ENCODE data around the gene TOP2B. TPM values are rescaled to one million over a fixed set of nuclear protein-coding genes. Genes with fewer than 3 reads are reported as not detected.

TOP2B gene
- total and polyA plus RNA-seq, 2 donors (not counting 1 experiment from before 2014, with no cell fraction given): 56.2 to 71.2 TPM

DNA sequence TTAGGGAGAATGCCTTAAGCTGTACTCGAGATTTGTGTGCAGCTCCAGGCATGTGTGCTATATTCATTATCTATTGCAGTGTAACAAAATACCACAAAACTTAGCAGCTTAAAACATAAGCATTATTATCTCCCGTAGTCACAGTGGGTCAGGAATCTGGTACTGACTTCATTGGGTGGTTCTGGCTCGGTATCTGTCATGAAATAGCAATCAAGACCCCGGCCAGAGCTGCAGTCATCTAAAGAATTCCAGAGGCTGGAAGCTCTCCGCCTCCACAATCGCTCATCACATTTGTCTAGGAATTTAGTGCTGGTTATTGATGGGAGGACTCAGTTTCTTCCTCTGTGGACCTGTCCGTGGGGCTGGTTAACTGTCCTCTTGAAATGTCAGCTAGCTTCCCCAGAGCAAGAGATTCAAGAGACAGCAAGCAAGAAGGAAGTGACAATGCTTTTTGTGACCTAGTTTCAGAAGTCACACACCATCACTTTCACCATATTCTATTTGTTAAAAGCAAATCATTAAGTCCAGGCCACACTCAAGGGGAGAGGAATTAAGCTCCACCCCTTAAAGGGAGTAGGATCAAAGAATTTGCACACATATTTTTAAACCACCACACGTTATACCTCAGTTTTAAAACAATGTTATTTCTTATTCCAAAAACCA is 76.1 kb downstream of the TOP2B start:
- Histone ChIP-seq H3K4me2 (ENCODE audit: extremely low read depth, insufficient read depth, low read length) (no peak overlapping the region), H3K27me3 (ENCODE audit: control insufficient read depth, insufficient read depth, low read length) (no peaks in the 10 kb centered on the region), H4K20me1 (ENCODE audit: control insufficient read depth, extremely low read depth, insufficient read depth, low read length) (no peaks in the 10 kb centered on the region), H3K9ac (ENCODE audit: insufficient read depth, low read length) (no peak overlapping the region), H3K27ac (ENCODE audit: insufficient read depth, low read length) (no peak overlapping the region), H3K4me1 (ENCODE audit: control insufficient read depth, extremely low read depth, insufficient read depth, low read length) (peaks cover 8% of the 10 kb centered on the region), H3K4me3 (replicated peaks in 1 of 4; ENCODE audit: control extremely low read depth in 1 of 4, insufficient read depth in 1 of 4, low read depth in 3 of 4, low read length in 4 of 4) (no peak overlapping the region), H3K9me3 (ENCODE audit: control insufficient read depth, insufficient read depth, low read depth, low read length) (no peaks in the 10 kb centered on the region), H3K36me3 (ENCODE audit: control insufficient read depth, insufficient read depth, low read length) (no peaks in the 10 kb centered on the region), H2AFZ (ENCODE audit: low read length) (no peak overlapping the region), H3K79me2 (ENCODE audit: control insufficient read depth, insufficient read depth, low read length) (no peaks in the 10 kb centered on the region)
- DNase-seq (ENCODE audit: low read depth in 2 of 2): peak in 1 of 2 donors; percentile 75
- TF ChIP-seq EZH2 (IDR thresholded peaks at IDR 0.05; ENCODE audit: low read length, missing control alignments): no peak
- TF ChIP-seq, protein P1, sequence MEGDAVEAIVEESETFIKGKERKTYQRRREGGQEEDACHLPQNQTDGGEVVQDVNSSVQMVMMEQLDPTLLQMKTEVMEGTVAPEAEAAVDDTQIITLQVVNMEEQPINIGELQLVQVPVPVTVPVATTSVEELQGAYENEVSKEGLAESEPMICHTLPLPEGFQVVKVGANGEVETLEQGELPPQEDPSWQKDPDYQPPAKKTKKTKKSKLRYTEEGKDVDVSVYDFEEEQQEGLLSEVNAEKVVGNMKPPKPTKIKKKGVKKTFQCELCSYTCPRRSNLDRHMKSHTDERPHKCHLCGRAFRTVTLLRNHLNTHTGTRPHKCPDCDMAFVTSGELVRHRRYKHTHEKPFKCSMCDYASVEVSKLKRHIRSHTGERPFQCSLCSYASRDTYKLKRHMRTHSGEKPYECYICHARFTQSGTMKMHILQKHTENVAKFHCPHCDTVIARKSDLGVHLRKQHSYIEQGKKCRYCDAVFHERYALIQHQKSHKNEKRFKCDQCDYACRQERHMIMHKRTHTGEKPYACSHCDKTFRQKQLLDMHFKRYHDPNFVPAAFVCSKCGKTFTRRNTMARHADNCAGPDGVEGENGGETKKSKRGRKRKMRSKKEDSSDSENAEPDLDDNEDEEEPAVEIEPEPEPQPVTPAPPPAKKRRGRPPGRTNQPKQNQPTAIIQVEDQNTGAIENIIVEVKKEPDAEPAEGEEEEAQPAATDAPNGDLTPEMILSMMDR (conservative IDR thresholded peaks at IDR 0.05 in 1 of 2, IDR thresholded peaks at IDR 0.05 in 1 of 2; ENCODE audit: low read depth in 1 of 2, low read length in 2 of 2): no peak

GRCh38 chr3:25587975-25588374 is 76.7 kb downstream of the TOP2B start:
- Histone ChIP-seq H2AFZ (ENCODE audit: low read length) (no peak overlapping the region), H3K4me2 (ENCODE audit: extremely low read depth, insufficient read depth, low read length) (no peak overlapping the region), H3K79me2 (ENCODE audit: control insufficient read depth, insufficient read depth, low read length) (no peaks in the 10 kb centered on the region), H3K4me3 (replicated peaks in 1 of 4; ENCODE audit: control extremely low read depth in 1 of 4, insufficient read depth in 1 of 4, low read depth in 3 of 4, low read length in 4 of 4) (no peak overlapping the region), H3K27ac (ENCODE audit: insufficient read depth, low read length) (no peak overlapping the region), H3K9ac (ENCODE audit: insufficient read depth, low read length) (no peak overlapping the region), H3K4me1 (ENCODE audit: control insufficient read depth, extremely low read depth, insufficient read depth, low read length) (peaks cover 8% of the 10 kb centered on the region), H3K36me3 (ENCODE audit: control insufficient read depth, insufficient read depth, low read length) (no peaks in the 10 kb centered on the region), H3K9me3 (ENCODE audit: control insufficient read depth, insufficient read depth, low read depth, low read length) (no peaks in the 10 kb centered on the region), H4K20me1 (ENCODE audit: control insufficient read depth, extremely low read depth, insufficient read depth, low read length) (no peaks in the 10 kb centered on the region), H3K27me3 (ENCODE audit: control insufficient read depth, insufficient read depth, low read length) (no peaks in the 10 kb centered on the region)
- no peak for DNase-seq (ENCODE audit: low read depth in 2 of 2)
- no peak for TF ChIP-seq EZH2 (IDR thresholded peaks at IDR 0.05; ENCODE audit: low read length, missing control alignments)
- TF ChIP-seq, protein P1 (conservative IDR thresholded peaks at IDR 0.05 in 1 of 2, IDR thresholded peaks at IDR 0.05 in 1 of 2; ENCODE audit: low read depth in 1 of 2, low read length in 2 of 2): no peak

DNA sequence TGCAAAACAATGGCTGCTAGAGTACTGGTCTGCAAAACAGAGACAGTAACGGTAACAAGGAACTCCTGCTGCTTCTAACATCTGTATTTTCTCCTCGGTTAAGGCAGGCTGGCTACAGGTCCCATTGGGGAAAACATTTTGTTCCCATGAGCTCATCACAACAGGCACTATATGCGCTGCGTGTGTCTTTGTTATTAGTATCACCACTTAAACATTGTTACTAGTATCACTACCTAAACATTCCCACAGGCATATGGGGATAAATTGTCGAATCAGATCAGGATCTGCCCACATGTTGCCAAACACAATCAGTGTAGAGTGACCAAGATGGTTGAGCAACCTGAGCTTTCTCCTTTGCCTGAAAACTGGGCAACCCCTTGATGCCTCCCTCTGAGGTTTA is 77.2 kb downstream of the TOP2B start:
- Histone ChIP-seq H3K9ac (ENCODE audit: insufficient read depth, low read length) (no peak overlapping the region), H3K4me3 (replicated peaks in 1 of 4; ENCODE audit: control extremely low read depth in 1 of 4, insufficient read depth in 1 of 4, low read depth in 3 of 4, low read length in 4 of 4) (no peak overlapping the region), H3K36me3 (ENCODE audit: control insufficient read depth, insufficient read depth, low read length) (no peaks in the 10 kb centered on the region), H4K20me1 (ENCODE audit: control insufficient read depth, extremely low read depth, insufficient read depth, low read length) (no peaks in the 10 kb centered on the region), H3K4me1 (ENCODE audit: control insufficient read depth, extremely low read depth, insufficient read depth, low read length) (peaks cover 6% of the 10 kb centered on the region), H3K9me3 (ENCODE audit: control insufficient read depth, insufficient read depth, low read depth, low read length) (no peaks in the 10 kb centered on the region), H3K27ac (ENCODE audit: insufficient read depth, low read length) (no peak overlapping the region), H2AFZ (ENCODE audit: low read length) (no peak overlapping the region), H3K27me3 (ENCODE audit: control insufficient read depth, insufficient read depth, low read length) (no peaks in the 10 kb centered on the region), H3K4me2 (ENCODE audit: extremely low read depth, insufficient read depth, low read length) (no peak overlapping the region), H3K79me2 (ENCODE audit: control insufficient read depth, insufficient read depth, low read length) (no peaks in the 10 kb centered on the region)
- TF ChIP-seq, protein P1 (conservative IDR thresholded peaks at IDR 0.05 in 1 of 2, IDR thresholded peaks at IDR 0.05 in 1 of 2; ENCODE audit: low read depth in 1 of 2, low read length in 2 of 2): no peak
- no peak for TF ChIP-seq EZH2 (IDR thresholded peaks at IDR 0.05; ENCODE audit: low read length, missing control alignments)
- DNase-seq (ENCODE audit: low read depth in 2 of 2): peak in 1 of 2 donors; percentile 41
